ELR (cell line): ENCODE measurements around the gene GAL3ST3.

Experiments used
- DNase-seq: peaks from one replicate; pipeline ENCODE4 v3.0.0-alpha.2; 2015; ENCODE audit warnings: low read depth

The GAL3ST3 gene

GRCh38 chr11:66069715-66070603, 21.0 kb upstream of the GAL3ST3 start, which contains the start of gene PACS1:
TSS of gene PACS1 (plus strand) at chr11:66070272. CDS start at chr11:66070487, 215 bp downstream.
- DNase-seq, result peak; percentile 75

- peak; percentile 67 for DNase-seq
Measured at GRCh38 chr11:66068923-66069714, 20.2 kb upstream of the GAL3ST3 start.

GRCh38 chr11:66068154-66068821, 19.3 kb upstream of the GAL3ST3 start:
- peak; percentile 77 for DNase-seq

- DNase-seq, result no peak
Measured at GRCh38 chr11:66067640-66068039, 18.7 kb upstream of the GAL3ST3 start.

- no peak for DNase-seq
Measured at GRCh38 chr11:66066751-66067150, 17.8 kb upstream of the GAL3ST3 start.

- no peak for DNase-seq
Measured at GRCh38 chr11:66064571-66064970, 15.6 kb upstream of the GAL3ST3 start.

GRCh38 chr11:66063900-66064299, 14.9 kb upstream of the GAL3ST3 start:
- no peak for DNase-seq

GRCh38 chr11:66062408-66062807, 13.4 kb upstream of the GAL3ST3 start:
- no peak for DNase-seq

GRCh38 chr11:66061268-66061667, 12.3 kb upstream of the GAL3ST3 start:
- no peak for DNase-seq

GRCh38 chr11:66059966-66060680, 11.2 kb upstream of the GAL3ST3 start:
- DNase-seq, result no peak

GRCh38 chr11:66056501-66056900, 7.5 kb upstream of the GAL3ST3 start:
- no peak for DNase-seq

GRCh38 chr11:66055021-66055420, 6.1 kb upstream of the GAL3ST3 start:
- DNase-seq, result no peak

GRCh38 chr11:66052664-66052982, 3.7 kb upstream of the GAL3ST3 start:
- no peak for DNase-seq

- DNase-seq, result peak; percentile 98
Measured at GRCh38 chr11:66051766-66052663, 3.1 kb upstream of the GAL3ST3 start, which contains the start of gene SF3B2. TSS of gene SF3B2 (plus strand) at chr11:66052364. CDS start at chr11:66052385, 21 bp downstream.

- no peak for DNase-seq
Measured at GRCh38 chr11:66051371-66051765, 2.4 kb upstream of the GAL3ST3 start.

GRCh38 chr11:66050581-66051231, 1.7 kb upstream of the GAL3ST3 start:
- DNase-seq, result no peak

GRCh38 chr11:66047541-66048365, 1.2 kb downstream of the GAL3ST3 start:
- DNase-seq, result no peak

GRCh38 chr11:66046901-66047300, 2.1 kb downstream of the GAL3ST3 start:
- no peak for DNase-seq

GRCh38 chr11:66045177-66045639, 3.8 kb downstream of the GAL3ST3 start:
- peak; percentile 83 for DNase-seq
